Astrocyte (in vitro differentiated cells and primary cell): ENCODE measurements around the gene CNTNAP2.

Source experiments
- EZH2 ChIP-seq: IDR thresholded peaks from 2 replicates; pipeline ENCODE4 v1.6.1; 2012; ENCODE audit warnings: mild to moderate bottlenecking, low read length, inconsistent platforms; ENCODE audit not compliant: insufficient read depth
- TF ChIP-seq, protein P1 (sequence below): IDR thresholded peaks from 2 replicates; pipeline ENCODE4 v1.5.1; 2011; ENCODE audit warnings: low read depth, mild to moderate bottlenecking, inconsistent platforms, low read length, moderate library complexity; ENCODE audit not compliant: insufficient read depth

DNA sequence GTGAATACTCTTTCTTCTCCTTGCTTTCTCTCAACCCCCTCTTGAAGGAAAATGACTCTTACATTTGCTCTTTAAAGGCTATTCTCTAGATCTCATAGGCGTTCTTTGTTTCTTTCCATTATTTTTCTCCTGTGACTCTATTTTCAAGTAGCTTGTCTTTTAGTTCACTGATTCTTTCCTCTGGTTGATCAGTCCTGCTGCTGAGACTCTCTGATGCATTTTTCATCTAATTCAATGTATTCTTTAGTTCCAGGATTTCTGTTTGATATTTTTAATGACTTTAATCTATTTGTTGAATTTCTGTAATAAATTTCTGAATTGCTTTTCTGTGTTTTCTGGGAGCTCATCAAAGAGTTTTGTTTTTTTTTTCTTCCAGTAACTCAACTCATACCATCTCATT, 397.7 kb downstream of the CNTNAP2 start:
- TF ChIP-seq, protein P1, sequence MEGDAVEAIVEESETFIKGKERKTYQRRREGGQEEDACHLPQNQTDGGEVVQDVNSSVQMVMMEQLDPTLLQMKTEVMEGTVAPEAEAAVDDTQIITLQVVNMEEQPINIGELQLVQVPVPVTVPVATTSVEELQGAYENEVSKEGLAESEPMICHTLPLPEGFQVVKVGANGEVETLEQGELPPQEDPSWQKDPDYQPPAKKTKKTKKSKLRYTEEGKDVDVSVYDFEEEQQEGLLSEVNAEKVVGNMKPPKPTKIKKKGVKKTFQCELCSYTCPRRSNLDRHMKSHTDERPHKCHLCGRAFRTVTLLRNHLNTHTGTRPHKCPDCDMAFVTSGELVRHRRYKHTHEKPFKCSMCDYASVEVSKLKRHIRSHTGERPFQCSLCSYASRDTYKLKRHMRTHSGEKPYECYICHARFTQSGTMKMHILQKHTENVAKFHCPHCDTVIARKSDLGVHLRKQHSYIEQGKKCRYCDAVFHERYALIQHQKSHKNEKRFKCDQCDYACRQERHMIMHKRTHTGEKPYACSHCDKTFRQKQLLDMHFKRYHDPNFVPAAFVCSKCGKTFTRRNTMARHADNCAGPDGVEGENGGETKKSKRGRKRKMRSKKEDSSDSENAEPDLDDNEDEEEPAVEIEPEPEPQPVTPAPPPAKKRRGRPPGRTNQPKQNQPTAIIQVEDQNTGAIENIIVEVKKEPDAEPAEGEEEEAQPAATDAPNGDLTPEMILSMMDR, result no peak
- TF ChIP-seq EZH2, result no peak
